ENCODE results near the gene CDS2.
"Not testable (repeated sequence)": the region's sequence is repeated elsewhere in the genome, so short reads cannot be mapped to it uniquely, and the experiment has no call there.

The CDS2 gene
- total RNA-seq = 90.0 to 181 (median 130) reads per million in 3 experiments

- DNase-seq = peak; percentile 99
These were observed at the start of gene CDS2 for GRCh38 chr20:5126512-5127203. TSS of gene CDS2 (plus strand) at chr20:5127008. CDS start at chr20:5127093, 85 bp downstream.

- DNase-seq = no peak
These were observed 48.9 kb upstream of the CDS2 start for GRCh38 chr20:5077761-5078387.

- peak; percentile 74 for DNase-seq
These were observed 48.3 kb upstream of the CDS2 start for GRCh38 chr20:5078399-5078958.

GRCh38 chr20:5080384-5080877 is 46.4 kb upstream of the CDS2 start:
- no peak for DNase-seq

GRCh38 chr20:5085380-5085779 is 41.4 kb upstream of the CDS2 start:
- no peak for DNase-seq

- no peak for DNase-seq
These were observed 38.1 kb upstream of the CDS2 start for GRCh38 chr20:5088688-5089087.

- DNase-seq = no peak
These were observed 36.6 kb upstream of the CDS2 start for GRCh38 chr20:5090191-5090590.

- DNase-seq = no peak
These were observed 34.9 kb upstream of the CDS2 start for GRCh38 chr20:5091902-5092301.

- no peak for DNase-seq
These were observed 34.0 kb upstream of the CDS2 start for GRCh38 chr20:5092765-5093339.

GRCh38 chr20:5095454-5095853 is 31.4 kb upstream of the CDS2 start:
- DNase-seq = no peak

- no peak for DNase-seq
These were observed 30.9 kb upstream of the CDS2 start for GRCh38 chr20:5095931-5096330.

- DNase-seq = no peak
These were observed 30.3 kb upstream of the CDS2 start for GRCh38 chr20:5096463-5096862.

- DNase-seq = not testable (repeated sequence)
These were observed 27.8 kb upstream of the CDS2 start for GRCh38 chr20:5099009-5099408.

GRCh38 chr20:5099909-5100308 is 26.9 kb upstream of the CDS2 start:
- not testable (repeated sequence) for DNase-seq

- peak; percentile 59 for DNase-seq
These were observed 26.0 kb upstream of the CDS2 start for GRCh38 chr20:5100684-5101347.

- DNase-seq = no peak
These were observed 22.3 kb upstream of the CDS2 start for GRCh38 chr20:5104479-5104878.

- DNase-seq = no peak
These were observed 17.5 kb upstream of the CDS2 start for GRCh38 chr20:5109276-5109675.

GRCh38 chr20:5113615-5113986 is 13.2 kb upstream of the CDS2 start:
- DNase-seq = no peak

GRCh38 chr20:5114403-5114802 is 12.4 kb upstream of the CDS2 start:
- no peak for DNase-seq

- DNase-seq = no peak
These were observed 9.9 kb upstream of the CDS2 start for GRCh38 chr20:5116875-5117274.

GRCh38 chr20:5118220-5119142 is 8.3 kb upstream of the CDS2 start:
- DNase-seq = no peak

GRCh38 chr20:5119143-5119434 is 7.7 kb upstream of the CDS2 start:
- DNase-seq = no peak
